Fibroblast of lung (primary cell): ENCODE measurements around the gene GRIN1. TPM values are rescaled to one million over a fixed set of nuclear protein-coding genes. Genes with fewer than 3 reads are reported as not detected.
A peak's percentile ranks its signal among the peaks of the same experiment; 100 is the strongest.

Experiments used
- DNase-seq, 2 donors: peaks; one replicate each; pipeline versions ENCODE4 v3.0.0 to v3.0.0-alpha.2; 2010; ENCODE audit warnings: low read depth in 2 of 2
- H2AFZ ChIP-seq: 2 replicates; pipeline ENCODE4 v1.5.1; 2012; ENCODE audit warnings: low read length, control low read depth, inconsistent platforms
- H3K27ac ChIP-seq: 2 replicates; pipeline ENCODE4 v1.5.1; 2011; ENCODE audit warnings: low read length, control low read depth; ENCODE audit not compliant: insufficient read depth
- H3K27me3 ChIP-seq: 2 replicates; pipeline ENCODE4 v1.5.1; 2011; ENCODE audit warnings: mild to moderate bottlenecking, low read length; ENCODE audit not compliant: control insufficient read depth, insufficient read depth
- H3K36me3 ChIP-seq: 2 replicates; pipeline ENCODE4 v1.5.1; 2011; ENCODE audit warnings: low read length; ENCODE audit not compliant: control insufficient read depth, insufficient read depth
- H3K4me1 ChIP-seq: 2 replicates; pipeline ENCODE4 v1.5.1; 2011; ENCODE audit warnings: low read length; ENCODE audit not compliant: control insufficient read depth, insufficient read depth; ENCODE audit errors: extremely low read depth
- H3K4me2 ChIP-seq: 2 replicates; pipeline ENCODE4 v1.5.1; 2011; ENCODE audit warnings: low read length, control low read depth; ENCODE audit not compliant: insufficient read depth; ENCODE audit errors: extremely low read depth
- H3K4me3 ChIP-seq, 4 experiments: fragments of 200-600 bp in 1 of 4; sonication (generic) in 1 of 4; replicated peaks in 1 of 4; 2 replicates each; pipeline ENCODE4 v1.5.1; 2011 to 2016; ENCODE audit warnings: low read length in 4 of 4, low read depth in 3 of 4, mild to moderate bottlenecking in 3 of 4, control low read depth in 2 of 4, inconsistent platforms in 1 of 4, mixed read lengths in 1 of 4; ENCODE audit not compliant: insufficient read depth in 1 of 4; ENCODE audit errors: control extremely low read depth in 1 of 4
- H3K79me2 ChIP-seq: 2 replicates; pipeline ENCODE4 v1.5.1; 2012; ENCODE audit warnings: mild to moderate bottlenecking, low read length, inconsistent platforms; ENCODE audit not compliant: control insufficient read depth, insufficient read depth
- H3K9ac ChIP-seq: 2 replicates; pipeline ENCODE4 v1.5.1; 2011; ENCODE audit warnings: mild to moderate bottlenecking, low read length, control low read depth; ENCODE audit not compliant: insufficient read depth
- H3K9me3 ChIP-seq: 2 replicates; pipeline ENCODE4 v1.5.1; 2012; ENCODE audit warnings: low read depth, low read length; ENCODE audit not compliant: control insufficient read depth, insufficient read depth
- H4K20me1 ChIP-seq: 2 replicates; pipeline ENCODE4 v1.5.1; 2011; ENCODE audit warnings: low read length; ENCODE audit not compliant: control insufficient read depth, insufficient read depth; ENCODE audit errors: extremely low read depth
- CTCF ChIP-seq, 2 donors: IDR thresholded peaks in 1 of 2; conservative IDR thresholded peaks in 1 of 2; 1 replicate in 1 of 2; 2 replicates in 1 of 2; pipeline ENCODE4 v1.5.1; 2011 to 2012; ENCODE audit warnings: low read length in 2 of 2, control low read depth in 1 of 2, inconsistent platforms in 1 of 2, low read depth in 1 of 2, mild to moderate bottlenecking in 1 of 2
- EZH2 ChIP-seq: IDR thresholded peaks from 2 replicates; pipeline ENCODE4 v1.5.1; 2012; ENCODE audit warnings: low read length, control low read depth, mild to moderate bottlenecking; ENCODE audit errors: missing control alignments
- polyA plus RNA-seq, 2 donors: library from polyadenylated mRNA; depleted of rRNA in 1 of 2; stranded (reverse) in 1 of 2; unstranded in 1 of 2; fragments of >200 nt; gene quantifications; 2 replicates each; pipeline ENCODE4 v1.2.1, GENCODE V29; 2011 to 2012; ENCODE audit warnings: missing spikeins in 1 of 2
- total RNA-seq: library from RNA; depleted of rRNA; stranded (reverse); fragments of >200 nt; gene quantifications from 2 replicates; pipeline ENCODE4 v1.2.1, GENCODE V29; 2014

Gene GRIN1
- total and polyA plus RNA-seq, 2 donors (not counting 1 experiment from before 2014, with no cell fraction given), result under 0.01 to 0.08 TPM

DNA sequence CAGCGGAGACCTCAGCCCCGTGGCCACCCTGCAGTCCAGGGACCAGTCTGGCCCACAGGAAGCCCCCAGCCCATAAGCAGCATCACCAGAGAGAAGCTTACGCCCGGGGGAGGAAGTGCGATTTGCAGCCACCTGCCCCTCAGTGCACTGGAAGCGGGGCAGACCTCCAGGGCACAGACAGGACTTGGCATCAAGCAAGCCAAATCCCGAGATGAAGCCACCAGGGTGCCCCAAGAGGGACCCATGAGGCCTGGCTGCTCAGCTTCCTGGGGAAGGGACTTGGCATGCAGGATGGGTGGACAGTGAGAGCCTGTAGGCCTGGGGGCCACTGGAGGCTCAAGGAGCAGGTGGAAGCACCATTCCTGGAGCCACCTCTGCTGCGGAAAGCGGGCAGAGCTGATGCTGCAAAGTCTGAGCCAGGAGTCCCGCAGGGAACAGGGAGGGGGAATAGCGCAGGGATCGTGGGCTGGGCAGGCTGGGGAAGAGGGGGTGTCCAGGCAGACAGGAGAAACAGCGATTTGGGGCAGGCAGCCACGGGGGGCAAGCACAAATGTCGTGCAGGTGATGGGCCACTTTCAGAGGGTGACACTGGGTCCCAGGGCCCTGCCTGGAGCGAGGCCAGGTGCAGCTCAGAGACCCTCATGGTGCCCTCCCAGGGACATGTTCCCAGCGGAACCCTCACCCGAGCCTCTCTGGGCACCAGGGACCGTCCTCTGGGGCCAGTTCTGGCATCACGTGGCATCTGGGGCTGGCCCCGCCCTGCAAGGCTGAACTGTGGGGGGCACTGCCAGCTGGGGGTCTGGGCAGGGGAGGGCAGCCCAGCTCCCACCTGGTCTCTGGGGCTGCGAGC lies 27.7 kb downstream of the GRIN1 start:
- TF ChIP-seq CTCF (conservative IDR thresholded peaks at IDR 0.05 in 1 of 2, IDR thresholded peaks at IDR 0.05 in 1 of 2; ENCODE audit: low read depth in 1 of 2, low read length in 2 of 2), result no peak
- peak; percentile 77 for TF ChIP-seq EZH2
- H3K27me3 ChIP-seq, result peaks cover 50% of the 10 kb centered on the region
- no peaks in the 10 kb centered on the region for H3K36me3 ChIP-seq
- no peak for DNase-seq
- no peak overlapping the region for H3K27ac ChIP-seq
- H3K4me2 ChIP-seq, result no peak overlapping the region
- no peak overlapping the region for H3K4me3 ChIP-seq
- no peaks in the 10 kb centered on the region for H3K9me3 ChIP-seq
- H3K9ac ChIP-seq, result no peak overlapping the region
- H4K20me1 ChIP-seq, result no peaks in the 10 kb centered on the region
- H3K4me1 ChIP-seq, result no peaks in the 10 kb centered on the region
- no peaks in the 10 kb centered on the region for H3K79me2 ChIP-seq
- H2AFZ ChIP-seq, result no peak overlapping the region

GRCh38 chr9:137167277-137167746 lies 28.4 kb downstream of the GRIN1 start:
- H3K79me2 ChIP-seq, result no peaks in the 10 kb centered on the region
- no peaks in the 10 kb centered on the region for H4K20me1 ChIP-seq
- H3K9ac ChIP-seq, result no peak overlapping the region
- peaks cover 50% of the 10 kb centered on the region for H3K27me3 ChIP-seq
- no peaks in the 10 kb centered on the region for H3K36me3 ChIP-seq
- no peak for DNase-seq
- H2AFZ ChIP-seq, result no peak overlapping the region
- no peaks in the 10 kb centered on the region for H3K9me3 ChIP-seq
- no peak overlapping the region for H3K4me2 ChIP-seq
- TF ChIP-seq EZH2 (no peak), CTCF (conservative IDR thresholded peaks at IDR 0.05 in 1 of 2, IDR thresholded peaks at IDR 0.05 in 1 of 2; ENCODE audit: low read depth in 1 of 2, low read length in 2 of 2) (no peak)
- H3K4me3 ChIP-seq, result no peak overlapping the region
- no peaks in the 10 kb centered on the region for H3K4me1 ChIP-seq
- no peak overlapping the region for H3K27ac ChIP-seq

- no peak overlapping the region for H3K4me2 ChIP-seq
- DNase-seq, result peak in 1 of 2 donors; percentile 39
- H3K36me3 ChIP-seq, result no peaks in the 10 kb centered on the region
- H3K9ac ChIP-seq, result no peak overlapping the region
- H3K27ac ChIP-seq, result no peak overlapping the region
- H3K79me2 ChIP-seq, result no peaks in the 10 kb centered on the region
- H3K9me3 ChIP-seq, result no peaks in the 10 kb centered on the region
- H3K4me1 ChIP-seq, result no peaks in the 10 kb centered on the region
- H3K27me3 ChIP-seq, result peaks cover 46% of the 10 kb centered on the region
- H2AFZ ChIP-seq, result no peak overlapping the region
- TF ChIP-seq EZH2 (peak; percentile 81), CTCF (conservative IDR thresholded peaks at IDR 0.05 in 1 of 2, IDR thresholded peaks at IDR 0.05 in 1 of 2; ENCODE audit: low read depth in 1 of 2, low read length in 2 of 2) (no peak)
- H4K20me1 ChIP-seq, result no peaks in the 10 kb centered on the region
- no peak overlapping the region for H3K4me3 ChIP-seq
Observed at GRCh38 chr9:137167747-137168572, 29.0 kb downstream of the GRIN1 start.
